Kasumi-1 (cell line): Measurements from ENCODE around the gene GAD2.

Experiments used
- DNase-seq, 2 experiments: peaks; one replicate each; lab custom pipeline; 2025; lab: John Stamatoyannopoulos, UW

Gene GAD2

DNA sequence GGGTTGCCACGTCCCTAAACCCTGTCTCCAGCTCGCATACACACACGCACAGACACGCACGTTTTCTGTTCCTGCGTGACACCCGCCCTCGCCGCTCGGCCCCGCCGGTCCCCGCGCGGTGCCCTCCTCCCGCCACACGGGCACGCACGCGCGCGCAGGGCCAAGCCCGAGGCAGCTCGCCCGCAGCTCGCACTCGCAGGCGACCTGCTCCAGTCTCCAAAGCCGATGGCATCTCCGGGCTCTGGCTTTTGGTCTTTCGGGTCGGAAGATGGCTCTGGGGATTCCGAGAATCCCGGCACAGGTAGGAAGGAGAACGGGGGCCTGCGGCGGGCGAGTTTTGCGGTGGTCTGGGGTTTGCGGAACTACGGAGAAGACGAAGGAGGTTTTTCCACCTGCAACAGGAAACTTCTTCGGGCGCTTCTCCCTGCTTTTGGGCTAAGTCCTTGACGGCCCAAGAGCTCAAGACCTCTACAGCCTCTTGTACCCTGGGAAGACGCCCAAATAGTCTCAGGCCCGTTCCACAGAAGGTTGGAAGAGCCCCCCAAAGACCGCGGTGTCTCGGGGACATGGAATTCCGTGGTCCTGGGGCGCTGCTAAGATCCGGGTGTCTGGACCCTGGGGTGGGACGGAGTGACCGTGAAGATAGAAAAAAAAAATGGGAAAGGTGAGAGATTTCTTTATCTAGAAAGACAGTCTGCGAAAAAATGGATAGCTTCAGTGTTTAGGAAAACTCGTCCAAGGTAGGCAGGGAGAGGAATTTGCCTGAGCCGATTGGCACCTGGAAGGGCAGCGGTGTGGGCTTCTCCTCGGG lies at the start of gene GAD2:
TSS of gene GAD2 (plus strand) at position 190 of the 811 bp plus-strand sequence. CDS start at position 226, 36 bp downstream.
- no peak for DNase-seq

DNA sequence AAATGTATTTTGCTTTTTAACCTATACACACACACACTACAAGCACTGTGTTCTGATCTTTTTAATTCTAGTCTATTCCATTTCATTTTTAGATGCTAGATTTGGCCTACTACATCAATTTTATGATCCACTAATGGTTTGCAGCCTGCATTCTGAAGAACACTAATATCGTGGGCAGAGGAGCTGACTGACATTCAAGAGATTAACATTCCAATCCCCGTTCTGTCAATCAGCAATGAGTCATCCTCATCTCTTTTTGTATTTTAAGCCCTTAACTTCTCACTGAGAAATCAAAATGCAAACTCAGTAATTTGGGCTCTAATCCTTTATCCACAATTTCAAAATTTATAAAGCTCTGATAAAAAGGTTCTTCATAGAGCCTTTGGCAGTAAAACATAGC lies 47.1 kb upstream of the GAD2 start:
- DNase-seq = no peak

DNA sequence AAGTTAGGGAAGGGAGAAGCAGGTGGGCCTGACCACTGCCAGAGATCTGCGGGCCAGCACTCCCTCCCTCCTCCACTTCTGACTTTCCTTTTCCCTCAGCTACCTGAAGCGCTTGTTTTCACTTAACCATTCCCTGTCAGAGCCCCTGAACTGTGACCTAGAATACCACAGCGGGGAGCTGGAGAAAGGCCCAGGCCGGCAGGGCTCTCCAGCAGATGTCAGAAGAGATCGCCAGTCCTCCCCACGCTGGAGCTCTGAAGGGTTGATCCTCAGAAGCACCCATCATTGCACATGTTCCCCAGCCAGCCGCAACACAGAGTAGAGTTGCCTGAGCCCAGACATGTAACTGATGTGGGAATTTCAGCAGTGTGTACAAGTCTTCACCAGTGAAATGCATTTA lies 44.4 kb upstream of the GAD2 start:
- no peak for DNase-seq

DNA sequence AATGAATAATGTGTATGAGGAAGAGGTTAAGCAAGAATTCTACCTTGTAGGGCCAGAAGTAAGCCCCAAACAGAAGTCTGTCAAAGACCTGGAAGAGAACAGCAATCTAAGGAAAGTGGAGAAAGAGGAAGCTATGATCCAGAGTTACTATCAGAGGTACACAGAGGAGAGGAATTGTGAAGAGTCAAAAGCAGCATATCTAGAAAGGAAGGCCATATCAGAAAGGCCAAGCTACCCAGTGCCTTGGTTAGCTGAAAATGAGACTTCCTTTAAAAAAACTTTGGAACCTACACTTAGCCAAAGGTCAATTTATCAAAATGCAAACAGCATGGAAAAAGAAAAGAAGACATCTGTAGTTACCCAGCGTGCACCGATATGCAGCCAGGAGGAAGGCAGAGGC lies 42.7 kb upstream of the GAD2 start:
- DNase-seq = no peak

DNA sequence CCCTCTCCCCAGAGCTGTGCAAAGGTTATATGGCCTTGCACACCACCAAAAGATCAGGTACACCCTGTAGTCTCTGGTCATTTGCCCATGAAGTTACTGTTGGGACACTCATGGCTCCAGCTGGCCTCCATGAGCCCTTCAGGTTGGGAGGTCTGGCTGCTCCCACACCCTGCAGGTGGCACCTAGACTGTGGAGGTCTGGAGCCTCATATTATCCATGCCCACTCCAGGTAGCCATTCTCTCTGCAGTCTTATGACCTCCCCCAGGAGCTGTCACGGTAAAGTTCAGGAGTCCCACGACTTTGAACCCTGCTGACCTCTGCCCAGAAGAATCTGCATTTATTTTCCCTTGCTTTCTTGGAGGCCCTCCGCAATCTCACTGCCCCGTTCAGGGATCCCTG lies 39.2 kb upstream of the GAD2 start:
- no peak for DNase-seq

DNA sequence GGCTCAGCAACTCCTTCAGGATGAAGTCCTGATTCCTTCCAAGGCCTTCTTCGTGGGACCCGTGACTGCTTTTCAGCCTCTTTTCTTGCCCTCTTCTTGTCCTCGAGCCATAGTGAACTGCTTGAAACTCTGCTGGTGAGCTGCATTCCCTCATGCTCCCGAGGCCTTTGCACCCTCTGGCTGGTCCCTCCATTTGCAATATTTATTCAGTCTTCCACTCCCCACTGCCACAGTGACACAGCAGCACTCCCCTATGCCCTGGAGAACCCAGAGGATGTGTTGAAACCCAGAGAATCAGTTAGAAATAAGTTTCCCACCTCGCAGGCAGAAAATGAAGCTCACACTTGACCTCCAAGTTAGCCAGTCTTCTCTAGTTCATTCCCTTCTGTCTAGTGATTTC lies 22.3 kb upstream of the GAD2 start:
- no peak for DNase-seq

DNA sequence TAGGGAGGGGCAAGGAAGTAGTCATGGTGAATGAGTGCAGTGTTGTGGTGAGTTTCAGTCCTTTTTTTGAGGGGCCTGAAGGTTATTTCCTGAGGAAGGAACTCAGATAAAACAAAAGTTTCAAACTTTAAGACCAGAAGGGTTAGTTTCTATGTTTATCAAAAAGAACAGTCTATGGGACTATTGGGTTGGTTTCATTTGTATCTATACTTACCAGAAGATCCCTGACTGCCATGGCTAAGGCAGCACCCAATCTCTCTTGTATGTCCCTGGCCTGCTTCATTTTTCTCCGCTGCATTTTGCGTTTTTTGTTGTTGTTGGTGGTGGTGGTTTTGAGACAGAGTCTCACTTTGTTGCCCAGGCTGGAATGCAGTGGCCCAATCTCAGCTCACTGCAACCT lies 19.3 kb upstream of the GAD2 start:
- no peak for DNase-seq

DNA sequence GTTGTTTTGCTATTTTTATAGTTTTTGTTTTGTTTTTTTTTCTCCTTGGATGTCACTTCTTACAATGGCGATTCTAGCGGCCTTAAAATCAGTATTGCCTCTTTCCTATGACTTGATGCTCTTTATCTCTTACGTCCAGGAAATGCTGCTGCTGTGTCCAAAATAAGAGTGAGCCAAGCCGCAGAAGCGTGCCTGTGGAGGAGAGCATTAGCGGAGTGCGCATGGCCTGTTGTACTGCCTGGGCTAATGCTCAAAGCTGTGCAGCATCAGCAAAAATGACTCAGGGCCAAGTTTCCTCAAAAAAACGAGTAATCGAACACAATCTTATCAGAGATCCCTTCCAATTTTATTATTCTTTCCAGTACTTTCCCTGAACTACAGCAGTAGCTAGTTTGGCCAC lies 18.5 kb upstream of the GAD2 start:
- DNase-seq = no peak

DNA sequence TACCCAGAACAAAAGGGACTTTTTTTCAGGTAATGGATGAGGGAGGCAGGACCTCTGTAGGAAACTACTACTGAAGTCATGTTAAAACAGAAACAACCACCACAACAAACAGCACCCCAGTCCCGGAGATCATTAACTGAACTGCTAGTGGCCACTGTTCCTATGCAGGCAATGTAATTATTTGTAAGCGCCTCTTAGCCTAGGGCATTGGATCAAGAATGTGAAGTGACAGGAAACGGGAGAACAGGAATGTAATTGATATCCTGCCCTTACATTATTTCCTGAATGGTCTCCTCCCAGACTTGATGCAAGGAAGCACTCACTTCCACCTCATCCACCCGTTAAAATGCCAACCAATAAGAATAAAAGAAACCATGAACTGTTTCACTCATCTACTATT lies 16.7 kb upstream of the GAD2 start:
- no peak for DNase-seq

DNA sequence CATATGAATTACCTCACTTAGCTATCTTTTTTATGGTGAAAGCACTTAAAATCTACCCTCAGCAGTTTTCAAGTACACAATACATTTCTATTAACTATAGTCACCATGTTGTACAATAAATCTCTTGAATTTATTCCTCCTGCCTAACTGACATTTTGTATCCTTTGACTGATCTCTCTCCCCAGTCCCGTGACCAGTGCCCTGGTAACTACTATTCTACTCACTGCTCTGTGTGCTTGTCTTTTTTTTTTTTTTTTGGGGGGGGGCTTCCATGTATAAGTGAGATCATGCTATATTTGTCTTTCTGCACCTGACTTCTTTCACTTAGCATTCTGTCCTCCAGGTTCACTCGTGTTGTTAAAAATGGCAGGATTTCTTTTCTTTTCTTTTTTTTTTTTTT lies 11.4 kb upstream of the GAD2 start:
- no peak for DNase-seq

DNA sequence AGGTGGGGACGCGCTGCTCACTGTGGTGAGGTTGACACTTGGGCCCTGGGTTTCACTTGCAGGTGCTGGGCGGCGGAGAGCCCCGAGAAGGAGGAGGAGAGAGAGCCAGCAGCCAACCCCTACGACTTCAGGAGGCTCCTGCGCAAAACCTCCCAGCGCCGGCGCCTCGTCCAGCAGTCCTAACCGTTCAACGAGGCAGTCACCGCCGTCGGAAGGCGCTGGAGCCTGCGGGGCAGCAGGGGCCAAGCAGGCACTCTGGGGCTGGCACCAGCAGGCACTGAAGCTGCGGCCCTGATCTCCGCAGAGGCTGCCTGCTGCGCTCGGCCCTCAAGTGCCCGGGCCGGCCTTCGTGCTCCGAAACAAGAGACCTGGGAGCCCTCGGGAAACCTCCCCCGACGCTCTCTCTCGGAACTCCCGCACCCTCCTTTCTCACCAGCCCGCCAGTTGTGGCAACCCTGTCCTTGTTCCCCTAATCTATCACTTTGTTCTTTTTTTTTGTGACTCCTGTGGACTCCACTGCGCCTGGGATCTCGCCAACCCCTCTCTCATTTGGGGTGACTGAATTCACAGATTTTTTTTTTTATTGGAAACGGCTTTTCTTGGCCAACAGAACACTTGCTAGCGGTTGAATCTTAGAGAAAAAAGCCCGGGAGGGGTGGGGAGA lies 4.7 kb upstream of the GAD2 start:
- DNase-seq = no peak

DNA sequence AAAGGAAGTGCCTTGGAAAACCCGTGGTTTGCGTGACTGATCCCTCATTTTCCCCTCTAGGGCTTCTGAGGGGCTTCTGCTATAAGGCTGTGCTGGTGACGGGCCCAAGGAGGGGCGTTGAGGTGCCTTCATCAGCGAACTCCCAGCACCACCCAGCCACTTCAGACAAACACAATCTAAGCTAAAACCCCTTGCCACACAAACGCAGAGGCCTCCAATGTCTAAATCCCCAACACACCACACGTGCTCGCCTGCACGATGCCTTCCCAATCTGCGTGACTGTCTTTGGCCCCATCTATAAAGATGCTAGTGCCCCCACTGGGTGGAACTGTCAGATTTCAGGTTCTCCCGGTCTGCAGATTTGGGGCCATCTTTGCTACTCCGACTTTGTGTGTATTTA lies 4.1 kb upstream of the GAD2 start:
- DNase-seq = no peak

DNA sequence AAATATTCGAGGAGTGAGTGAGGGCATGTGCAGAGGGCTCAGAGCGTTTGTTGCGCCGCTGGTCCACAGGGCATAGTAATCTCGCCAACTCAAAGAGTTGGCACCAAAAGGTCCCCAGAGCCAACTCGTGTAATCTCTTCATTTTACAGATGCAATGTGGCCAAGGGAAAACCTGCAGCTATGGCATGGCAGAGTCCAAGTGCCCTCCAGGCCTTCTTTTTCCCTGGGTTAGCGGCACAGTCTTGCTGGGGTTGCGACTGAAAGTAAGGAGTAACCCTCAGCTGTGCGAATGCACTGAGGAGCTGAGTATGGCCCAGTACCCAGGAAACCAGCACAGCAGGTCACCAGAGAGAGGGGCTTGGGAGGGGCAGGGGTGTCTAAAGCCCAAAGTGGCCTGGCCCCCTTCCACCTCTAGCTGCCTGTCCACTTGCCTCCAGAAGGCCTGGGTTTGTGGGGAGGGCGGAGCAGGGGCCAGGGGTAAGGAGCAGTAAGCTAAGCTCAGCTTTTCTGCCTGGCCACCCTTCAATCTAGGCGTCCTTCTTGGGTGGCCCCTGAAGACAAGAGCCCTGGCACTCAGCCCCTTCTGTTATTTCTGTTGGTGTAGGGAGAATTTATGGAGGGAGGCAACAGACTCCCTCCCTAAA lies 3.3 kb upstream of the GAD2 start:
- no peak for DNase-seq

DNA sequence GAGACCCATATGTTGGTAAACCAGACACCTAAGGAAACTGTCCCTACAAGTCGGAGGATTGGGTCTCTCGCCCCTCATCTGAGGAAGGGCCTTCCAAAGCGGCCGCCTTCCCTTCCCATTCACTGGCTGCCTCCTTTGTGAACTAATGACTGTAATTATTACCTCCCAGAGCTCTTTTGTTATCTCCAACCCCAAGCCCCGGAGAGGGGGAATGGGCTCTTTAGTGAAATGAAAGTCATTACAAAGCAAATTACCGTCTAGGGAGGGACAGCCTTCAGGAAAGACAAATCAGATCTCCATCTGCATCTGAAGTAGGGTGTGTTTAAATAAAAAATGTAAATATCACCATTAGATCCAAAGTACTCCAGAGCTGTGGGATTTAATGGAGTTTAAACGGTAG lies 2.6 kb upstream of the GAD2 start:
- DNase-seq = no peak

DNA sequence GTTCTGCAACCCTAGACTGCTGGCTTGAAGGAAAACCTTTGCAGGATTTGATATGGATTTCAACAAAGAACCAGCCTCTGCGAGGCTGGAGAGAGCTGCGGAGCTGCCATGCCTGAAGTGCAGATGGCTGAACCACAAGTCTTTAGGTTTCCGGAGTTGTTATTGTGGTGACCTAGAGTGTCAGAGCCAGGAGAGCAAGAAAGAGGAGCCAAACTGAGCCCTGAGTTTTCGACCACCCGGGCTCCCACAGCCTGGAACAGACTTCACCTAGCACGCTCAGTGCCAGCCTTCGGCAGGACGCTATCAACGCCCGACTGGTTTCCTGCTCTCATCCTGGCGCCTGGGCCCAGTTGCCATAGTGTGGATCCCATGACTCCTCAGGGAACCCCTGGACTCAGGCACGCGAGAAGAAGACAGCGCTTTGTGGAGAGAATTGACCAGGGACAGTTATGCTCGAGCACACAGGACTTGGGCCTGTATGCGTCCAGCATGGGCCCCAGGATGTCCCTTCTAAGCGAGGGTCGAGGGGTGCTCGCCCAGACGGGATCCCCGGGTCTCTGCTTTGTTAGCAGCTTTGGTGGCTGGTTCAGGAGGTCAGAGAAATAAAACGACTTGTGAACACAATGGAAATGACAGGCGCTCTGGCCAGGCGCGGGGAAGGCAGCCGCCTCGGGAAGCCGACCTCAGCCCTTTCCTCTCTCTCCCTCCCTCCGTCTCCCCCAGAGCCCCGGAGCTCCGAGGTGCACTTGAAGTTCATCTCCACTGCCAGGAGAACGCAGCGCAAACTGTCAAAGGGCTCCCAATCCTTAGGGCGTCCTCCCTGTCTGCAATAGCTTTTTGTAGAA lies 1.8 kb upstream of the GAD2 start:
- no peak for DNase-seq

DNA sequence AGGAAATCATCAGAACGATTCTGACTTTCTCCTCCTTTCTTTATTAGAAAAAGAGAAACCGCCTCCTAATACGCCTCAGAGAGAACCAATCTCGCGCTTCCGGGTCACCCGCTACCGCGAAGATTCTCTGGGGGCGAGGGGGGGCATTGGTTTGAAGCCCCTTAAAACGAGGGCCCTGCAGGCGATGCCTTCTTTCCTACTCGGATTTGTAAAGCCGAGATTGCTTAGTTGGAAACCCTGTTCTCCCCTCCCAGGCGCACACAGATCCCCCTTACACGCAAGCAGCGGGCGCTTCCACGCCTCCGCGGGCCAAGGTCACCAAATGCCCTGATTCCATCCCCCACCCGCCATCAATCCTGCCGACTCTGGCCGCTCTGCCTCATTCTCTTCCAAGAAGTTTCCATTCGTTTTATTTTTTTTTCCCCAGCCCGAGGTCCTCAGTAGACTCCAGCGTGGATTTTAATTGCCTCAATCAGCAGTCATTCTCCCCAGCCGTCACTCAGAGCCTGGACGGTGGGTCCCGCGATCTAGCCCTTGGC lies 1.1 kb upstream of the GAD2 start:
- DNase-seq = no peak

DNA sequence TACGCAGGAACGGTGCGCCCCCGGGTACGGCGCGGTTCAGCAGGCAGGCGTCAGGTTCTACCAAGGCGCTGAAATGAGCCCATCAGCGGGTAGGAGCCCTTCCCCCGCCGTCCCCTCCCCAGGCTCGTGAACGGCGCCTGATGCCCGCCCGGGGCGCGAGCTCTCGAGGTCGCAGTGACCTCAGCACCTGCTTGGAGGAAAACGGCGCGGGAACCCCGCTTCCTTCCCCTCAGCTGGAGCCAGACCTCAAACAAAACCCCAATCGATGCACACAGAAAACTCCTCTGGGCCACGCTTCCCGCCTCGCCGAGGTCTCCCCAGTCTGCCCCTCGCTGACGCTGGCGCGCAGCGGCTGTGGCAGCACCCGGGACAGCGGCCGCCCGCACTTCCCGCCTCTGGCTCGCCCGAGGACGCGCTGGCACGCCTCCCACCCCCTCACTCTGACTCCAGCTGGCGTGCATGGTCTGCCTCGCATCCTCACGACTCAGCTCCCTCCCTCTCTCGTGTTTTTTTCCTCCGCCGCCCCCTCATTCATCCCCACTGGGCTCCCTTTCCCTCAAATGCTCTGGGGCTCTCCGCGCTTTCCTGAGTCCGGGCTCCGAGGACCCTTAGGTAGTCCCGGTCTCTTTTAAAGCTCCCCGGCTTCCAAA lies 514 bp upstream of the GAD2 start:
- DNase-seq = no peak

DNA sequence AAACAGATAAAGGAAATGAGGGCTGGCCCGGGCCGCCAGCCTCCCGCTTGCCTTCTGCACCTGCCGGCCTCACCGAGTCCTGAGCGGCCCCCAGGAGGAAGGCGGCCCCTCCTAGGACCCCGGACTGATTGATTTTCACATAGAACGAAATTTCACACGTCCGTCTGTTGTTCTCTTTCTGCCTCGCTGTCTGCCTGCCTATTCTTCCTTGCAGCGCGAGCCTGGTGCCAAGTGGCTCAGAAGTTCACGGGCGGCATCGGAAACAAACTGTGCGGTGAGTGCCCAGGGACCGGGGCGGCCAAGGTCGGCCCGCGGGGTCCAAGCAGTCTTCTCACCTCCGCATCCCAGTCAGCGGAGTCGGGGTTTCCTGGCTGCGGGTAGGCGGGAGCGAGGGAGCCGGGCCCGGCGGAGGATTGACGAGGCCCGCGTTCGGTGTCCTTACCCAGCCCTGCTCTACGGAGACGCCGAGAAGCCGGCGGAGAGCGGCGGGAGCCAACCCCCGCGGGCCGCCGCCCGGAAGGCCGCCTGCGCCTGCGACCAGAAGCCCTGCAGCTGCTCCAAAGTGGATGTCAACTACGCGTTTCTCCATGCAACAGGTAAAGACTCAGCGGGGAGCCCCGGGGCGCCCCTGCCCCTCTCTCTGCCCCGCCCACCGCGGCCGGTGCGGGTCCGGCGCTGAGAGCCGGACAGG lies 967 bp downstream of the GAD2 start:
- no peak for DNase-seq

DNA sequence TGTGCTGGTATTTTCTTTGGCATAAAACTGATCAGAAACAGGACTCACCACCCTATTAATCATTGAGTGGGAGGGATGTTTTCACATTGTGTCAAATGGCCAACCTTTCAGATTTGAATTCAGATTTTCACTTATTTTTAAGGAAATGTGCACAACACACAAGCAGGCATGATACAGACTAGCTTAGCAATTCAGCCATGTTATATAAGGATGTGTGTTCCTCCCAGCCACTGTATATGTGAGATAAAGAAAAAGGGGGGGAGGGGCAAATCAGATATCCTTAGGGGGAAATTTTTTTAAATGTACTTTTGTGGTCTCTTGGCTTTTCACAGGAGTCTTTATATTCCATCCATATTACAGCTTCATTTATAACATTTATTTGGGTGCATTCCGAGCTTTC lies 3.1 kb downstream of the GAD2 start:
- DNase-seq = no peak

DNA sequence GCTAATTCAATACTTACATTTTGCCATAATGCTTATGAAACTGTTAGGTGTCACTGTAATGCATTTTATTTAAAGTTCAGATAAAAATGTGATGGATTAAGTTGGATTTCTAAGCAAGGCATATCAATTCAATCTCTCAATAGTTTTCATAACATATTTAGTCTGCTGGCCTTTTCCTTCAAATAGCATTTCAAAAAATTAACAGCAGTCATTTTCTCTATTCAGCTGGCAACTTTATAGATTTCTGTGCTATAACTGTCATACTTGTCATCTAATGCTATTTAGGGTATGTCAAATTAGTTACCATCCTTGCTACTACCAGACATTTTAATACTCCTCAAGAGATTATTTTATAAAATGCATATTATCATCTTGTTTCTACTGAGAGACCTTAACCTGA lies 4.3 kb downstream of the GAD2 start:
- DNase-seq = no peak

DNA sequence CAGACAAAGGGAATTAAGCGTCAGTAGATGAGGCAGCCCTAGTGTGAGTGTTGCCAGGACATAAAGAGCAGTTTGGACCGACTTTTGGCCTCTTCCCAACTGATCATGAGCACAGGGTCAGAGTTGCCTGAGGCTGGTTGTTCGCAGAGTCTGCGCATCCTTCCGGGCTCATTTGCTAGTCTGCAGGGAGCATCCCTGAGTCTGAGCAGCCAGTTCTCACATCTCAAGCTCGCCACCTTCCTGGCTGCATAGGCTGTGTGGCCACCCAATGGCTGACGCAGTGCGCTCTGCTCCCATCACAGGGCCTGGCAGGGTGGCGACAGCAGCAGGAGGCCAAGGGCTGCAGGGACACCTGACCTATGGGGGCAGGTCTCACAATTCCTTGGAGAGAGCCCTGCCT lies 5.0 kb downstream of the GAD2 start:
- no peak for DNase-seq
